Spleen (tissue), 11 donors: ENCODE measurements around the gene ASAP2. TPM values are rescaled to one million over a fixed set of nuclear protein-coding genes. Genes with fewer than 3 reads are reported as not detected.

ENCODE experiments used
- DNase-seq: peaks from one replicate; pipeline ENCODE4 v3.0.0-alpha.2; 2020
- H3K27ac ChIP-seq, 8 donors: fragments of 200-600 bp; sonication (generic) in 7 of 8; 1 replicate in 4 of 8; 2 replicates in 4 of 8; pipeline versions ENCODE4 v1.5.0 to v1.8.0; 2016 to 2021; ENCODE audit warnings: inconsistent platforms in 4 of 8, mild to moderate bottlenecking in 4 of 8, moderate library complexity in 1 of 8
- H3K27me3 ChIP-seq, 7 donors: fragments of 200-600 bp; sonication (generic) in 6 of 7; replicated peaks in 1 of 7; 1 replicate in 4 of 7; 2 replicates in 3 of 7; pipeline versions ENCODE4 v1.5.0 to v1.8.0; 2016 to 2021; ENCODE audit warnings: inconsistent platforms in 3 of 7, mild to moderate bottlenecking in 1 of 7
- H3K36me3 ChIP-seq, 6 donors: fragments of 200-600 bp; sonication (generic) in 5 of 6; 1 replicate in 4 of 6; 2 replicates in 2 of 6; pipeline versions ENCODE4 v1.5.0 to v1.8.0; 2016 to 2021; ENCODE audit warnings: inconsistent platforms in 2 of 6
- H3K4me1 ChIP-seq, 6 donors: fragments of 200-600 bp; sonication (generic) in 5 of 6; 1 replicate in 3 of 6; 2 replicates in 3 of 6; pipeline versions ENCODE4 v1.5.0 to v1.8.0; 2016 to 2021; ENCODE audit warnings: inconsistent platforms in 3 of 6
- H3K4me3 ChIP-seq, 8 donors: fragments of 200-600 bp; sonication (generic) in 7 of 8; 1 replicate in 4 of 8; 2 replicates in 4 of 8; pipeline versions ENCODE4 v1.5.0 to v1.8.0; 2016 to 2021; ENCODE audit warnings: inconsistent platforms in 4 of 8, mild to moderate bottlenecking in 4 of 8, moderate library complexity in 2 of 8
- H3K9me3 ChIP-seq, 8 donors: fragments of 200-600 bp; sonication (generic) in 7 of 8; 1 replicate in 4 of 8; 2 replicates in 4 of 8; pipeline versions ENCODE4 v1.5.0 to v1.8.0; 2016 to 2021; ENCODE audit warnings: inconsistent platforms in 4 of 8
- CTCF ChIP-seq, 11 experiments: fragments of 200-600 bp in 7 of 11; fragments of 450-650 bp in 4 of 11; sonication (generic) in 4 of 11; IDR thresholded peaks in 8 of 11; conservative IDR thresholded peaks in 3 of 11; 1 replicate in 7 of 11; 2 replicates in 4 of 11; pipeline versions ENCODE4 v1.4.0 to v1.8.0; 2016 to 2021; ENCODE audit warnings: antibody characterized with exemption in 11 of 11, inconsistent platforms in 4 of 11, mild to moderate bottlenecking in 1 of 11
- POLR2A ChIP-seq, 3 donors: fragments of 450-650 bp; IDR thresholded peaks; one replicate each; pipeline ENCODE4 v1.5.1; 2017; ENCODE audit warnings: antibody characterized with exemption in 3 of 3, mild to moderate bottlenecking in 1 of 3
- POLR2AphosphoS5 ChIP-seq, 3 donors: sonication (generic); formaldehyde crosslinking; IDR thresholded peaks; one replicate each; pipeline ENCODE4 v1.5.1; 2017; ENCODE audit warnings: antibody characterized with exemption in 3 of 3
- WGBS, 5 donors: extraction: QIAGEN DNeasy Blood & Tissue Kit in 3 of 5; methylation state at CpG; one replicate each; pipeline versions ENCODE4 v1.1.5 to v1.1.7; 2013 to 2018; 5-methylcytosine and 5-hydroxymethylcytosine counted together
- intact Hi-C: fragments of 100-400 bp; cut with DNase I; formaldehyde crosslinking; loops from one replicate; pipeline ENCODE4 v1.15.0; 2023; ENCODE audit warnings: low total_unique reads
- polyA plus RNA-seq, 3 donors: library from polyadenylated mRNA; stranded (reverse); fragments of 200-250 nt; gene quantifications; one replicate each; pipeline ENCODE4 v1.2.1, GENCODE V29; 2013
- total RNA-seq, 7 donors: library from RNA; depleted of rRNA in 3 of 7; stranded (reverse); fragments of >200 nt in 3 of 7; fragmentation: NEBNext Ultra II Directional in 4 of 7; extraction: Animal tissue kit (Norgen Biotek cat#: 25700) in 4 of 7; gene quantifications; one replicate each; pipeline versions ENCODE4 v1.1.0 to v1.2.1, GENCODE V29; 2016 to 2021
- donor health status: healthy with polysubstance abuse.
- donor health status: DM: no; HTN: no; CAD: no; lungs with moderate emphysema.
- donor health status: DM: no; HTN: no; CAD: no.
- donor health status: Bipolar disorder and iron deficiency.
- donor health status: healthy.
- donor health status: DM: no; HTN: no; CAD: no.
- donor health status: DM: yes; HTN: yes; CAD: no.

The ASAP2 gene
- total and polyA plus RNA-seq, 10 donors, result 0.93 to 3.0 (median 2.2) TPM

- no peak for TF ChIP-seq CTCF (IDR thresholded peaks at IDR 0.05 in 8 of 11, conservative IDR thresholded peaks at IDR 0.05 in 3 of 11)
- TF ChIP-seq POLR2A (IDR thresholded peaks at IDR 0.05), result no peak
- TF ChIP-seq POLR2AphosphoS5 (IDR thresholded peaks at IDR 0.05), result no peak
- H3K27ac ChIP-seq, result no peak overlapping the region
- H3K9me3 ChIP-seq, result no peaks in the 10 kb centered on the region
- no peaks in the 10 kb centered on the region for H3K4me1 ChIP-seq
- WGBS, 5 donors, result 74 to 89% (median 78%) methylated on average over 7 of the region's 7 CpGs
- no peaks in the 10 kb centered on the region for H3K36me3 ChIP-seq
- H3K4me3 ChIP-seq, result no peak overlapping the region
- H3K27me3 ChIP-seq, result peaks cover 0 to 63% (median 4%) of the 10 kb centered on the region in 7 donors
- DNase-seq, result no peak
- intact Hi-C loops, result no loop called here
Observed at GRCh38 chr2:9288233-9288632, 81.6 kb downstream of the ASAP2 start.

- Histone ChIP-seq H3K27ac (no peak overlapping the region), H3K4me1 (no peaks in the 10 kb centered on the region), H3K27me3 (peaks cover 0 to 60% (median 4%) of the 10 kb centered on the region in 7 donors), H3K4me3 (no peak overlapping the region), H3K9me3 (no peaks in the 10 kb centered on the region), H3K36me3 (no peaks in the 10 kb centered on the region)
- TF ChIP-seq CTCF (IDR thresholded peaks at IDR 0.05 in 8 of 11, conservative IDR thresholded peaks at IDR 0.05 in 3 of 11) (no peak), POLR2AphosphoS5 (IDR thresholded peaks at IDR 0.05) (no peak), POLR2A (IDR thresholded peaks at IDR 0.05) (no peak)
- no peak for DNase-seq
- WGBS, 5 donors, result 85 to 93% (median 92%) methylated on average over 5 of the region's 5 CpGs
- intact Hi-C loops, result no loop called here
Observed at GRCh38 chr2:9288681-9289338, 82.2 kb downstream of the ASAP2 start.

GRCh38 chr2:9291331-9291730 lies 84.7 kb downstream of the ASAP2 start:
- H3K4me1 ChIP-seq, result no peaks in the 10 kb centered on the region
- no peak overlapping the region for H3K4me3 ChIP-seq
- no peaks in the 10 kb centered on the region for H3K36me3 ChIP-seq
- DNase-seq, result no peak
- peaks cover 0 to 70% (median 4%) of the 10 kb centered on the region in 7 donors for H3K27me3 ChIP-seq
- no peak overlapping the region for H3K27ac ChIP-seq
- intact Hi-C loops, result no loop called here
- no peaks in the 10 kb centered on the region for H3K9me3 ChIP-seq
- WGBS, 5 donors, result 82 to 88% (median 88%) methylated on average over 11 to 12 of the region's 12 CpGs
- TF ChIP-seq POLR2A (IDR thresholded peaks at IDR 0.05) (no peak), CTCF (IDR thresholded peaks at IDR 0.05 in 8 of 11, conservative IDR thresholded peaks at IDR 0.05 in 3 of 11) (no peak), POLR2AphosphoS5 (IDR thresholded peaks at IDR 0.05) (no peak)

- DNase-seq, result no peak
- TF ChIP-seq POLR2AphosphoS5 (IDR thresholded peaks at IDR 0.05), result no peak
- TF ChIP-seq CTCF (IDR thresholded peaks at IDR 0.05 in 8 of 11, conservative IDR thresholded peaks at IDR 0.05 in 3 of 11), result no peak
- no peak for TF ChIP-seq POLR2A (IDR thresholded peaks at IDR 0.05)
- no peak overlapping the region for H3K27ac ChIP-seq
- H3K27me3 ChIP-seq, result peaks cover 0 to 76% (median 4%) of the 10 kb centered on the region in 7 donors
- no peak overlapping the region for H3K4me3 ChIP-seq
- H3K4me1 ChIP-seq, result no peaks in the 10 kb centered on the region
- 77 to 90% (median 88%) methylated on average over 5 of the region's 5 CpGs for WGBS, 5 donors
- intact Hi-C loops, result no loop called here
- no peaks in the 10 kb centered on the region for H3K9me3 ChIP-seq
- H3K36me3 ChIP-seq, result no peaks in the 10 kb centered on the region
Observed at GRCh38 chr2:9291866-9292265, 85.3 kb downstream of the ASAP2 start.
